ENCODE measurements around the gene AGAP1. TPM values are rescaled to one million over a fixed set of nuclear protein-coding genes. Genes with fewer than 3 reads are reported as not detected.

The AGAP1 gene
- total RNA-seq, 1 experiment from 2014 or later = 25.8 TPM

GRCh38 chr2:236120829-236121228 lies 627.0 kb downstream of the AGAP1 start:
- Histone ChIP-seq H2BK12ac (ENCODE audit: insufficient read length, low read depth, low read length) (no peak overlapping the region), H2BK5ac (ENCODE audit: insufficient read length, low read length) (no peak overlapping the region), H2BK20ac (ENCODE audit: low read depth, low read length, poor library complexity, severe bottlenecking) (no peak overlapping the region), H3K14ac (ENCODE audit: insufficient read depth, low read length) (no peak overlapping the region), H3K9me3 (ENCODE audit: control insufficient read depth, low read depth, low read length) (no peaks in the 10 kb centered on the region), H3K79me2 (ENCODE audit: insufficient read depth, low read length) (no peaks in the 10 kb centered on the region), H3K56ac (ENCODE audit: insufficient read length, low read depth, low read length) (no peak overlapping the region), H2AFZ (ENCODE audit: low read length) (no peak overlapping the region), H2BK15ac (ENCODE audit: low read depth, low read length) (no peak overlapping the region), H3K23me2 (ENCODE audit: insufficient read length, low read depth, low read length, poor library complexity, severe bottlenecking) (no peaks in the 10 kb centered on the region), H3K4me1 (ENCODE audit: insufficient read depth, low read length) (no peaks in the 10 kb centered on the region; the same call in 1 of the 2 replicates), H3K4me2 (ENCODE audit: insufficient read depth, insufficient read length, low read length) (no peak overlapping the region), H4K20me1 (ENCODE audit: control insufficient read depth, insufficient read depth, insufficient read length) (no peaks in the 10 kb centered on the region), H3K27ac (ENCODE audit: insufficient read length, low read depth, low read length) (no peak overlapping the region), H3K23ac (ENCODE audit: insufficient read length, low read depth, low read length) (no peak overlapping the region), H3K27me3 (ENCODE audit: insufficient read depth, low read length) (no peaks in the 10 kb centered on the region), H3K18ac (ENCODE audit: insufficient read length, low read depth, low read length) (no peak overlapping the region), H4K8ac (replicated peaks; ENCODE audit: insufficient read length, low read depth, low read length) (no peak overlapping the region), H2BK120ac (ENCODE audit: low read depth, low read length, poor library complexity, severe bottlenecking) (no peak overlapping the region), H3K4ac (ENCODE audit: low read depth, low read length) (no peak overlapping the region), H3K79me1 (ENCODE audit: insufficient read depth, low read depth, low read length, poor library complexity, severe bottlenecking) (no peaks in the 10 kb centered on the region), H2AK5ac (ENCODE audit: insufficient read length, low read length) (no peak overlapping the region), H4K5ac (ENCODE audit: insufficient read length, low read depth, low read length) (no peak overlapping the region), H3K9ac (ENCODE audit: extremely low read depth, insufficient read length, low read length) (no peak overlapping the region), H4K91ac (ENCODE audit: insufficient read length, low read depth, low read length) (no peak overlapping the region), H3T11ph (ENCODE audit: low read length) (no peak overlapping the region)
- no peak overlapping the region for H3K27ac Mint-ChIP-seq
- no peaks in the 10 kb centered on the region for H3K9me3 Mint-ChIP-seq
- no peak for DNase-seq
- H3K4me1 Mint-ChIP-seq = peaks cover 21 to 23% of the 10 kb centered on the region in 2 experiments
- no peak overlapping the region for H3K4me3 Mint-ChIP-seq
- peaks cover 46% of the 10 kb centered on the region for H3K27me3 Mint-ChIP-seq (ENCODE audit: low read depth)
- WGBS (ENCODE audit: extremely low coverage, insufficient read length, low lambda C conversion rate) = no CpG with 5 or more reads among the region's 5 CpGs
- no peak for TF ChIP-seq CTCF (conservative IDR thresholded peaks at IDR 0.05)
- peaks cover 5 to 10% (median 9%) of the 10 kb centered on the region in 3 experiments for H3K36me3 Mint-ChIP-seq (ENCODE audit: insufficient read depth in 1 of 3, low read depth in 3 of 3)

Measured in H9 (cell line).